Heart left ventricle (tissue), 16 donors: ENCODE data around the gene SYNGAP1. TPM values are rescaled to one million over a fixed set of nuclear protein-coding genes. Genes with fewer than 3 reads are reported as not detected.
"Not testable (repeated sequence)": the region's sequence is repeated elsewhere in the genome, so short reads cannot be mapped to it uniquely, and the experiment has no call there.

ENCODE experiments used
- ATAC-seq, 4 donors: fragments of 200-7000 bp; cut with Tn5 transposase; one replicate each; pipeline ENCODE4 v1.9.1; 2020 to 2022; ENCODE audit warnings: moderate library complexity in 4 of 4, mild to moderate bottlenecking in 3 of 4, moderate number of reproducible peaks in 1 of 4
- DNase-seq, 5 donors: peaks; one replicate each; pipeline ENCODE4 v3.0.0-alpha.2; 2020
- H3K27ac ChIP-seq, 12 donors: fragments of 200-600 bp; sonication (generic) in 4 of 12; one replicate each; pipeline versions ENCODE4 v1.5.0 to v1.8.0; 2016 to 2022; ENCODE audit warnings: mild to moderate bottlenecking in 2 of 12
- H3K27me3 ChIP-seq, 9 donors: fragments of 200-600 bp; sonication (generic) in 2 of 9; one replicate each; pipeline versions ENCODE4 v1.5.1 to v1.8.0; 2016 to 2022; ENCODE audit warnings: mild to moderate bottlenecking in 3 of 9
- H3K36me3 ChIP-seq, 9 donors: fragments of 200-600 bp; sonication (generic) in 2 of 9; one replicate each; pipeline versions ENCODE4 v1.5.0 to v1.8.0; 2018 to 2022; ENCODE audit warnings: mild to moderate bottlenecking in 2 of 9
- H3K4me1 ChIP-seq, 12 donors: fragments of 200-600 bp; sonication (generic) in 4 of 12; one replicate each; pipeline versions ENCODE4 v1.5.0 to v1.8.0; 2016 to 2022; ENCODE audit warnings: mild to moderate bottlenecking in 3 of 12
- H3K4me3 ChIP-seq, 12 donors: fragments of 200-600 bp; sonication (generic) in 4 of 12; one replicate each; pipeline versions ENCODE4 v1.5.0 to v1.8.0; 2017 to 2022; ENCODE audit warnings: mild to moderate bottlenecking in 9 of 12, moderate library complexity in 4 of 12
- H3K9me3 ChIP-seq, 12 donors: fragments of 200-600 bp; sonication (generic) in 4 of 12; one replicate each; pipeline versions ENCODE4 v1.5.0 to v1.8.0; 2016 to 2022; ENCODE audit warnings: mild to moderate bottlenecking in 1 of 12
- CTCF ChIP-seq, 12 donors: fragments of 200-600 bp; sonication (generic) in 4 of 12; IDR thresholded peaks; one replicate each; pipeline versions ENCODE4 v1.5.0 to v1.8.0; 2018 to 2022; ENCODE audit warnings: antibody characterized with exemption in 12 of 12, mild to moderate bottlenecking in 5 of 12
- POLR2A ChIP-seq, 2 donors: fragments of 450-650 bp; IDR thresholded peaks; one replicate each; pipeline ENCODE4 v1.6.1; 2017; ENCODE audit warnings: antibody characterized with exemption in 2 of 2, mild to moderate bottlenecking in 2 of 2, moderate library complexity in 2 of 2
- WGBS, 4 donors: extraction: QIAGEN DNeasy Blood & Tissue Kit in 2 of 4; methylation state at CpG; one replicate each; pipeline versions ENCODE4 v1.1.5 to v1.1.7; 2013 to 2018; 5-methylcytosine and 5-hydroxymethylcytosine counted together
- intact Hi-C, 10 donors: fragments of 100-400 bp; cut with DNase I; formaldehyde crosslinking; loops; one replicate each; pipeline versions ENCODE4 v1.11.1 to v1.14.2; 2022
- polyA plus RNA-seq, 2 donors: library from polyadenylated mRNA; stranded (reverse); fragments of 200-250 nt; gene quantifications; one replicate each; pipeline ENCODE4 v1.2.3, GENCODE V29; 2013
- total RNA-seq, 9 donors: library from RNA; depleted of rRNA in 2 of 9; stranded (reverse); fragments of >200 nt in 2 of 9; fragmentation: NEBNext Ultra II Directional in 3 of 9; extraction: Animal tissue kit (Norgen Biotek cat#: 25700) in 3 of 9; gene quantifications; one replicate each; pipeline versions ENCODE4 v1.1.0 to v1.2.4, GENCODE V29; 2016 to 2023
- donor health status: ischemic (EF 13 %, LVEDD 7.1; RV severe dilation, severe dysfunction).
- donor health status: healthy with polysubstance abuse.
- donor health status: DM: no; HTN: yes; CAD: no.
- donor health status: DM: no; HTN: no; CAD: no.
- donor health status: ischemic (EF 25% LVEDD 6.9; RV normal size, moderate dysfunction).
- donor health status: ischemic (EF 25% LVEDD 5.7; RV mildly dilated, moderate dysfunction).
- donor health status: healthy.
- donor health status: DM: yes; HTN: yes; CAD: no.
- donor health status: ischemic (EF 35%, LVEDD 5.7; RV mildly dilated, moderate dysfunction).
- donor health status: nonischemic (EF 11% LVEDD 7.7; RV severe dilation, severe dysfunction).
- donor health status: DM: yes; HTN: yes; CAD: no.
- donor health status: PGD.
- donor health status: ischemic (EF 29% LVEDD 5.4; RV normal size, mild dysfunction).
- donor health status: nonischemic (EF 23%, LVEDD 6.1; RV moderate dilation, normal function).

Gene SYNGAP1
- total and polyA plus RNA-seq, 11 donors, result 2.4 to 9.9 (median 5.0) TPM

- H3K9me3 ChIP-seq, result no peaks in the 10 kb centered on the region
- peaks cover 0 to 5% (median 0%) of the 10 kb centered on the region in 12 donors for H3K4me1 ChIP-seq
- no peak overlapping the region for H3K27ac ChIP-seq
- intact Hi-C loops, result no loop called here
- no peaks in the 10 kb centered on the region for H3K36me3 ChIP-seq
- no peak for ATAC-seq
- H3K27me3 ChIP-seq, result no peaks in the 10 kb centered on the region
- no peak overlapping the region for H3K4me3 ChIP-seq
- WGBS, 4 donors, result 89 to 95% (median 91%) methylated on average over 1 of the region's 1 CpG
- DNase-seq, result no peak
- no peak for TF ChIP-seq POLR2A (IDR thresholded peaks at IDR 0.05)
- TF ChIP-seq CTCF (IDR thresholded peaks at IDR 0.05), result no peak
Measured at GRCh38 chr6:33397541-33397940, 22.3 kb upstream of the SYNGAP1 start.

- H3K36me3 ChIP-seq, H3K27ac ChIP-seq, H3K4me3 ChIP-seq, ATAC-seq, H3K4me1 ChIP-seq, intact Hi-C loops, H3K27me3 ChIP-seq, H3K9me3 ChIP-seq, DNase-seq: not testable (repeated sequence)
- 93 to 98% (median 95%) methylated on average over 3 of the region's 3 CpGs for WGBS, 4 donors
Measured at GRCh38 chr6:33398601-33399000, 21.3 kb upstream of the SYNGAP1 start.

GRCh38 chr6:33399881-33400280 is 20.0 kb upstream of the SYNGAP1 start:
- H3K4me1 ChIP-seq, DNase-seq, H3K36me3 ChIP-seq, ATAC-seq, H3K9me3 ChIP-seq, H3K4me3 ChIP-seq, H3K27me3 ChIP-seq, intact Hi-C loops, H3K27ac ChIP-seq: not testable (repeated sequence)
- WGBS, 4 donors, result 94 to 97% (median 96%) methylated on average over 6 of the region's 6 CpGs

- H3K4me3 ChIP-seq, result no peak overlapping the region
- TF ChIP-seq CTCF (IDR thresholded peaks at IDR 0.05) (no peak), POLR2A (IDR thresholded peaks at IDR 0.05) (no peak)
- intact Hi-C loops, result no loop called here
- H3K9me3 ChIP-seq, result no peaks in the 10 kb centered on the region
- H3K27me3 ChIP-seq, result no peaks in the 10 kb centered on the region
- H3K4me1 ChIP-seq, result peaks cover 0 to 6% (median 0%) of the 10 kb centered on the region in 12 donors
- H3K36me3 ChIP-seq, result peaks cover 0 to 18% (median 0%) of the 10 kb centered on the region in 9 donors
- DNase-seq (no peak), ATAC-seq (no peak)
- H3K27ac ChIP-seq, result no peak overlapping the region
- WGBS, 4 donors, result 92 to 97% (median 93%) methylated on average over 17 of the region's 17 CpGs
Measured at GRCh38 chr6:33404884-33405283, 15.0 kb upstream of the SYNGAP1 start.

- no peaks in the 10 kb centered on the region for H3K27me3 ChIP-seq
- no peak for DNase-seq
- intact Hi-C loops, result no loop called here
- no peak for ATAC-seq
- H3K27ac ChIP-seq, result no peak overlapping the region
- H3K4me3 ChIP-seq, result no peak overlapping the region
- H3K4me1 ChIP-seq, result peaks cover 0 to 7% (median 0%) of the 10 kb centered on the region in 12 donors
- TF ChIP-seq POLR2A (IDR thresholded peaks at IDR 0.05), result no peak
- TF ChIP-seq CTCF (IDR thresholded peaks at IDR 0.05), result no peak
- H3K36me3 ChIP-seq, result peaks cover 0 to 18% (median 0%) of the 10 kb centered on the region in 9 donors
- 92 to 93% (median 92%) methylated on average over 14 to 15 of the region's 15 CpGs for WGBS, 4 donors
- H3K9me3 ChIP-seq, result no peaks in the 10 kb centered on the region
Measured at GRCh38 chr6:33405386-33405940, 14.4 kb upstream of the SYNGAP1 start.
